Dedifferentiated amniotic fluid mesenchymal stem cell (primary cell): Measurements from ENCODE around the gene DRC7.
"Not testable (repeated sequence)": the region's sequence is repeated elsewhere in the genome, so short reads cannot be mapped to it uniquely, and the experiment has no call there.

Experiments used
- DNase-seq: peaks from one replicate; pipeline ENCODE4 v3.0.0-alpha.2; 2016; ENCODE audit errors: extremely low spot score

Gene DRC7

GRCh38 chr16:57658878-57659674 lies 35.5 kb upstream of the DRC7 start:
- no peak for DNase-seq

DNA sequence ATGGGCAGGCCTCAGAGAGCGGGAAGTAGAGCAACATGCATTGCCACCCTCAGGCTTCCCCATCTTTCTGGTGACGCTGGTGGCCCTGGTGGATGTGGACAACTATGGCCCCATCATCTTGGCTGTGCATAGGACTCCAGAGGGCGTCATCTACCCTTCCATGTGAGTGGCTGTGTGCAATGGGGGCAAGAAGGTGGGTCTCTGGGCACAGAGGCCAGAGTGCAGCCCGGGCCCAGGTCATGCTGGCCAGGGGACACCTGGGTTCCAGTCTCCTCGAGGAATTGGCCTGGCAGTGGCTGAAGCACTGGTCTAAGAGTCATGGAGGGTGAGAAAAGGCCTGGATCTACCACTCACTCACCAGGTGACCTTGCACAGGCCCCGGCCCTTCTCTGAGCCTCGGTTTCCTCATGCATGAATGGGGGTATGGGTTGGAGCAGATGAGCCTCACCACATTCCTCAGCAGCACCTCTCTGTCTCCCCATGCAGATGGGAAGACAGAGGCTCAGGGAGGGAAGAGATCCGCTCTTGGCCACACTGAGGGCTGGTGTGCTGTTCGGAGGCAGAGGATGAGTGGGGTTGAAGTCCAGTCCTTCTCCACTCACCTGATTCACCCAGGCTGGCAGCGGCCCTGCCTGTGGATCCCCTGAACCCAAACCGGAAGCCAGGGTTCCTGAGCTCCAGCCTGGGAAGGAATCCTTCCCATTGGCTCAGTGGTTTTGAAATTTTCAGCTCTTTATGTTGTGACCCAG lies 33.7 kb upstream of the DRC7 start:
- no peak for DNase-seq

DNA sequence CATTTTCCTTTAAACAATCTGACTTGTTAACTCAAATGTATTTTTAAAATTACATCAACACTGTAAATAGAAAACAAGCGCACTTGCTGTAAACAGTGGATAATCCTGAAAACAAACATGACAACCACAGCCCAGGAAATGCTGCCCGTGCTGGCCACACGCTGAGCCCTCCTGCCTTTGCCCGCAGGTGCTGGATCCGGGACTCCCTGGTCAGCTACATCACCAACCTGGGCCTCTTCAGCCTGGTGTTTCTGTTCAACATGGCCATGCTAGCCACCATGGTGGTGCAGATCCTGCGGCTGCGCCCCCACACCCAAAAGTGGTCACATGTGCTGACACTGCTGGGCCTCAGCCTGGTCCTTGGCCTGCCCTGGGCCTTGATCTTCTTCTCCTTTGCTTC lies 33.1 kb upstream of the DRC7 start:
- DNase-seq = no peak

DNA sequence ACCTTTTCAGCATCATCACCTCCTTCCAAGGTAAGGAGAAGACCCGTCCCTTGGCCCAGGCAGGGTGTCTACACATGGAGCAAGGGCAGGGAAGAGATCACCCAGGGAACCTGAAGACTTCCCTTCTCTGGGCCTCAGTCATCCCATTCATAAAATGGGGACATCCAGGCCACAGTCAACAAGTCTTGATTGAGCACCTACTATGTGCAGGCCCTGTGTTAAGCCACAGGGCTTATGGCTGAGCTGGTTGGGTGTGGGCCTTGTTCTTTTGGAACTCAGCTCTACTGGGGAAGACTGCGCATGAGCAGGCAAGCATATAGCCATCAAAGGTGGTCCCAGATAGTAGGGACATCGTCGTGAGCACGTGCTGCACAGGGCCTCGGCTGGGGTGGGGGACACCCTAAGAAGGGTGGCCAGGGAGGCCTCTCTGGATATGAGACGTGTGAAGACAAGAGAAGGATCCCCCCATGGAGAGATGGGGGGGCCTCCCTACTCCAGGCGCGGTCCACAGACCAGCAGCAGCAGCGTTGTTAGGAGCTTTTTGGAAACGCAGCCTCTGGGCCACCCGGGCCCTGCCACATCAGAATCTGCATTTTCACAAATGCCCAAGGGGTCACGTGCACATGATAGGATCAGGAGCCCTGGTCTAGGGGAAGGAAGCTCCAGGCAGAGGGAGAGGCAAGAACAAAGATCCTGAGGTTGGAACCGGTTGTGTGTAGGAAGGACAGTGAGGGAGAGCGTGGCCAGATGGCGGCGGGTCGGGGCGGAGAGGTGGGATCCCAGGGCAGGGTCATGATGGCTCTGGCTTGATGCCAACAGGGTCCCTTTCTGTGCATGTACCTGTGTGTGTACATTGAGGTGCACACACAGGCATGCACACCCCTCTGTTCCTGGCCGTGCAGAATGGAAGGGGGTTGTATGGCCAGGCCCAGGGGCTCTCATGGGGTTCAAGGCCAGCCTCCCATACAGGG lies 32.4 kb upstream of the DRC7 start:
- no peak for DNase-seq

GRCh38 chr16:57663436-57663835 lies 31.2 kb upstream of the DRC7 start:
- no peak for DNase-seq

GRCh38 chr16:57663917-57664661 lies 30.5 kb upstream of the DRC7 start:
- no peak for DNase-seq

- DNase-seq = no peak
These were observed 30.0 kb upstream of the DRC7 start for GRCh38 chr16:57664662-57665025.

DNA sequence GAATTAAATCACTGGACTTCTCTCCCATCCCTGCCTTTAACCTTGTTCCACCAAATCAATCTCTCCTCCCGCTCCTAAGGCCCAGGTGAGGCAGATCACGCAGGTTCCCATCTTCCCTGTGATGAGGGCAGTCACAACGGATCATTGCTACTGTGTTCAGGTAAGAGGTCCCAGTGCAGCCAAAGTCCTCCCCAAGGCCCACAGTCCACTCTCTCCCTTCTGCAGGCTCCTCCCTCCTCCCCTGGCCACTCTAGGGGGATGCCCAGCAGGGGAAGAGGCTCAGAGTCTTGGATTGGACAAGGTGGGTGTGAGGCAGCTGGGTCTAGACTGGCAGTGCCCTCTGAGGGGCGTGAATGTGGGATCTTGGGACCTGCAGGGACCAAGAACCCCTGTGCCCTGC lies 29.1 kb upstream of the DRC7 start:
- DNase-seq = no peak

- no peak for DNase-seq
These were observed 28.1 kb upstream of the DRC7 start for GRCh38 chr16:57666353-57667047.

- DNase-seq = no peak
These were observed 27.5 kb upstream of the DRC7 start for GRCh38 chr16:57667048-57667525.

- DNase-seq = no peak
These were observed 26.9 kb upstream of the DRC7 start for GRCh38 chr16:57667526-57668262.

GRCh38 chr16:57668263-57668571 lies 26.4 kb upstream of the DRC7 start, which contains the start of gene ADGRG3:
Gene ADGRG3, plus strand, starts transcription at chr16:57668306. Its CDS starts 42 bp downstream, at chr16:57668348.
- DNase-seq = no peak

GRCh38 chr16:57668630-57669475 lies 25.8 kb upstream of the DRC7 start:
- no peak for DNase-seq

GRCh38 chr16:57669476-57670162 lies 25.0 kb upstream of the DRC7 start:
- DNase-seq = no peak

- no peak for DNase-seq
These were observed 24.4 kb upstream of the DRC7 start for GRCh38 chr16:57670196-57670595.

GRCh38 chr16:57671451-57671850 lies 23.2 kb upstream of the DRC7 start:
- not testable (repeated sequence) for DNase-seq

DNA sequence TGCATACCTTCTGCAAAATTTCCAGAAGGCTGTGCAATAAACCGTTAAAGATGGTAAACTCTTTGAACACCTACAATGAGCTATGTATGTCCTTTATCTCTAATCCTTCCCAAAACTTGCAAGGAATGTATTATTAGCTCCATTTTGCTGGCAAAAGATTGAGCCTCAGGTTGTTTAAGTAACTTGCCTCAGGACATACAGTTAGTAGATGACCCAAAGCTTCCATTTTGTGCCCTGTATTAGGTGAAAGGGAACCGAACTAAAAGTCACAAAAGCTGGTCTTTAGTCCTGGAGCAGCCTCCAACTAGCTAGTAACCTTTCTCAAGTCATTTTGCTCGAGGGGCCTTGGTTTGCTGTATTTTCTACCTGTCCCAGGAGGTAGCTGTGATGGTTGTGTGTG lies 22.2 kb upstream of the DRC7 start:
- DNase-seq = no peak

DNA sequence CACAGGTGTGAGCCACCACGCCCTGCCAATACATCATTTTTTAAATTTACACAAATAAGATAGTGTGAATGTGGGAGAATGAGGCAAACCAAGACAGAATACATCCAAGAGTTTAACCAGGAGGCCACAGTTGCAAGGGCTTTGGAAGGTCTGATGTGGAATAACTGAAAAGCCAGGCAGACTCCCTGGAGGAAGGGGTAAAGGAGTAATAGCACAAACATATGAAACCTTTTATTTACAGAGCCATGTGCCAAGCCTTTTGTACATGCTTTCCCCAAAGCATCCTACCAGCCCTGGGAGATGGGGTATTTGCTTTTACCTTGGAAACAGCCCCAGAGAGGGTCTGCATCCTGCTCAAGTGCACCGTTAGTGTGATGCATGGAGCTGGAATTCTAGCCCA lies 21.8 kb upstream of the DRC7 start:
- DNase-seq = no peak
